Keratinocyte (primary cell): ENCODE data around the gene GNLY. TPM values are rescaled to one million over a fixed set of nuclear protein-coding genes. Genes with fewer than 3 reads are reported as not detected.
"Not testable (repeated sequence)": the region's sequence is repeated elsewhere in the genome, so short reads cannot be mapped to it uniquely, and the experiment has no call there.

Experiments
- DNase-seq: peaks from one replicate; pipeline ENCODE4 v3.0.0-alpha.2; 2011; ENCODE audit warnings: low read depth, missing footprints, low spot score
- FAIRE-seq: peaks from 2 replicates; lab custom pipeline; 2011; peaks lifted over from hg19 to GRCh38; lab: Jason Lieb, UNC
- H2AFZ ChIP-seq: 2 replicates; pipeline ENCODE4 v1.6.0; 2012; ENCODE audit warnings: low read length, control low read depth, inconsistent platforms; ENCODE audit not compliant: control insufficient read depth
- H3K27ac ChIP-seq: 2 replicates; pipeline ENCODE4 v1.5.1; 2011; ENCODE audit warnings: low read length; ENCODE audit not compliant: control insufficient read depth, insufficient read depth
- H3K27me3 ChIP-seq: 3 replicates; pipeline ENCODE4 v1.6.0; 2011; ENCODE audit warnings: low read length; ENCODE audit not compliant: control insufficient read depth, insufficient read depth; ENCODE audit errors: extremely low read depth
- H3K36me3 ChIP-seq, 2 experiments: 2 replicates in 1 of 2; 3 replicates in 1 of 2; pipeline ENCODE4 v1.5.1; 2011; ENCODE audit warnings: low read length in 2 of 2, mild to moderate bottlenecking in 1 of 2; ENCODE audit not compliant: control insufficient read depth in 2 of 2, insufficient read depth in 2 of 2; ENCODE audit errors: extremely low read depth in 1 of 2
- H3K4me1 ChIP-seq: 3 replicates; pipeline ENCODE4 v1.5.1; 2011; ENCODE audit warnings: low read length; ENCODE audit not compliant: control insufficient read depth, insufficient read depth; ENCODE audit errors: extremely low read depth
- H3K4me2 ChIP-seq: 3 replicates; pipeline ENCODE4 v1.6.0; 2011; ENCODE audit warnings: low read depth, low read length; ENCODE audit not compliant: control insufficient read depth, insufficient read depth; ENCODE audit errors: extremely low read depth
- H3K4me3 ChIP-seq, 3 experiments: fragments of 200-600 bp in 1 of 3; sonication (generic) in 1 of 3; 2 replicates in 2 of 3; 3 replicates in 1 of 3; pipeline ENCODE4 v1.5.1; 2011 to 2016; ENCODE audit warnings: low read length in 3 of 3, mild to moderate bottlenecking in 3 of 3, control low read depth in 2 of 3, inconsistent platforms in 1 of 3, low read depth in 1 of 3, mixed read lengths in 1 of 3, mixed run types in 1 of 3, moderate library complexity in 1 of 3; ENCODE audit not compliant: control insufficient read depth in 2 of 3, insufficient read depth in 2 of 3; ENCODE audit errors: extremely low read depth in 1 of 3
- H3K79me2 ChIP-seq: 2 replicates; pipeline ENCODE4 v1.6.0; 2012; ENCODE audit warnings: low read length; ENCODE audit not compliant: control insufficient read depth, insufficient read depth
- H3K9ac ChIP-seq: 3 replicates; pipeline ENCODE4 v1.6.0; 2011; ENCODE audit warnings: low read length; ENCODE audit not compliant: control insufficient read depth, insufficient read depth; ENCODE audit errors: extremely low read depth
- H3K9me1 ChIP-seq: 3 replicates; pipeline ENCODE4 v1.6.0; 2011; ENCODE audit warnings: low read length; ENCODE audit not compliant: control insufficient read depth, insufficient read depth; ENCODE audit errors: extremely low read depth
- H3K9me3 ChIP-seq: 2 replicates; pipeline ENCODE4 v1.5.1; 2012; ENCODE audit warnings: low read depth, low read length; ENCODE audit not compliant: control insufficient read depth
- H4K20me1 ChIP-seq: 3 replicates; pipeline ENCODE4 v1.6.0; 2011; ENCODE audit warnings: low read length; ENCODE audit not compliant: control insufficient read depth, insufficient read depth; ENCODE audit errors: extremely low read depth
- EZH2 ChIP-seq: IDR thresholded peaks from one replicate; pipeline ENCODE4 v1.6.1; 2012; ENCODE audit warnings: inconsistent platforms, mild to moderate bottlenecking, low read length, moderate library complexity
- dilution Hi-C: fragments of 300-500 bp; cut with MboI; formaldehyde crosslinking; loops from one replicate; pipeline ENCODE4 v1.7.0; 2020; ENCODE audit warnings: low sequenced_read_pairs; ENCODE audit not compliant: extremely low pct_ligation_motif_present
- polyA plus RNA-seq, 5 experiments: library from polyadenylated mRNA; depleted of rRNA in 3 of 5; stranded (reverse) in 3 of 5; stranded (forward) in 1 of 5; unstranded in 1 of 5; fragments of >200 nt; gene quantifications; 1 replicate in 1 of 5; 2 replicates in 3 of 5; 3 replicates in 1 of 5; pipeline versions ENCODE4 v1.2.1 to v1.2.3, GENCODE V29; 2011 to 2012; ENCODE audit warnings: missing spikeins in 2 of 5, low read depth in 1 of 5, low replicate concordance in 1 of 5
- TF ChIP-seq, protein P1 (sequence below), 3 experiments: IDR thresholded peaks in 1 of 3; conservative IDR thresholded peaks in 1 of 3; optimal IDR thresholded peaks in 1 of 3; 2 replicates in 2 of 3; 3 replicates in 1 of 3; pipeline versions ENCODE3 to v1.5.1; 2011; ENCODE audit warnings: low read length in 3 of 3, mild to moderate bottlenecking in 3 of 3, moderate library complexity in 2 of 3, control low read depth in 1 of 3, inconsistent platforms in 1 of 3; ENCODE audit not compliant: insufficient read depth in 2 of 3; ENCODE audit errors: extremely low read depth in 1 of 3

The GNLY gene
- polyA plus RNA-seq, 1 donor (not counting 4 experiments of a cell fraction or from before 2014, with no cell fraction given), result not detected

DNA sequence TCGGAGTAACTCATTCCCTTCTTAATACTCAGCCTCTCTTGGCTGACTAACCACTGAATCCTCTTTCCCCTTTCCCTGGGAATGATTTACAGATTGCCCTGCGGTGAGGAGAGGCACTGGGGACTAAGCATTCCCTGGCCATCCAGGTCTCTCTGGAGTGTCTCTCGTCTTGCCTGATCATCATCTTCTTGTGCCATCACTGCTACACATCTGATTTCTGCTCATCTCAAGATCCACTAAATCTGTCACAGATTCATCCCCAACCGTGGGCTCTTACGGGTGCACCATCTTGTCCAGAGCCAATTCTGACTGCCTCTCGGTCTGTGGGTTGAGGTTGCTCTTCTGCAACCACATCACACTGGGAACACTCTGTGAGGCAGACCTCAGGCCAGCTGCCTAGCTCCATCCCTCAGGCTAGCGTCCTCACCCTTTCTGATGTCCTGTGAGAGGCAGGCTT lies 38.2 kb upstream of the GNLY start:
- Histone ChIP-seq H3K79me2 (no peaks in the 10 kb centered on the region), H3K9ac (no peak overlapping the region), H3K9me1 (no peaks in the 10 kb centered on the region), H3K27me3 (no peaks in the 10 kb centered on the region), H3K36me3 (peaks cover 5 to 19% of the 10 kb centered on the region in 2 experiments), H2AFZ (no peak overlapping the region), H3K9me3 (no peaks in the 10 kb centered on the region), H3K27ac (no peak overlapping the region), H3K4me1 (no peaks in the 10 kb centered on the region), H3K4me3 (no peak overlapping the region), H4K20me1 (no peaks in the 10 kb centered on the region), H3K4me2 (no peak overlapping the region)
- dilution Hi-C loops, result no loop called here
- TF ChIP-seq EZH2, result no peak
- TF ChIP-seq, protein P1, sequence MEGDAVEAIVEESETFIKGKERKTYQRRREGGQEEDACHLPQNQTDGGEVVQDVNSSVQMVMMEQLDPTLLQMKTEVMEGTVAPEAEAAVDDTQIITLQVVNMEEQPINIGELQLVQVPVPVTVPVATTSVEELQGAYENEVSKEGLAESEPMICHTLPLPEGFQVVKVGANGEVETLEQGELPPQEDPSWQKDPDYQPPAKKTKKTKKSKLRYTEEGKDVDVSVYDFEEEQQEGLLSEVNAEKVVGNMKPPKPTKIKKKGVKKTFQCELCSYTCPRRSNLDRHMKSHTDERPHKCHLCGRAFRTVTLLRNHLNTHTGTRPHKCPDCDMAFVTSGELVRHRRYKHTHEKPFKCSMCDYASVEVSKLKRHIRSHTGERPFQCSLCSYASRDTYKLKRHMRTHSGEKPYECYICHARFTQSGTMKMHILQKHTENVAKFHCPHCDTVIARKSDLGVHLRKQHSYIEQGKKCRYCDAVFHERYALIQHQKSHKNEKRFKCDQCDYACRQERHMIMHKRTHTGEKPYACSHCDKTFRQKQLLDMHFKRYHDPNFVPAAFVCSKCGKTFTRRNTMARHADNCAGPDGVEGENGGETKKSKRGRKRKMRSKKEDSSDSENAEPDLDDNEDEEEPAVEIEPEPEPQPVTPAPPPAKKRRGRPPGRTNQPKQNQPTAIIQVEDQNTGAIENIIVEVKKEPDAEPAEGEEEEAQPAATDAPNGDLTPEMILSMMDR (optimal IDR thresholded peaks at IDR 0.05 in 1 of 3, IDR thresholded peaks at IDR 0.05 in 1 of 3, conservative IDR thresholded peaks at IDR 0.05 in 1 of 3; ENCODE audit: extremely low read depth in 1 of 3, insufficient read depth in 2 of 3, low read length in 3 of 3), result no peak
- FAIRE-seq (no peak), DNase-seq (no peak)

DNA sequence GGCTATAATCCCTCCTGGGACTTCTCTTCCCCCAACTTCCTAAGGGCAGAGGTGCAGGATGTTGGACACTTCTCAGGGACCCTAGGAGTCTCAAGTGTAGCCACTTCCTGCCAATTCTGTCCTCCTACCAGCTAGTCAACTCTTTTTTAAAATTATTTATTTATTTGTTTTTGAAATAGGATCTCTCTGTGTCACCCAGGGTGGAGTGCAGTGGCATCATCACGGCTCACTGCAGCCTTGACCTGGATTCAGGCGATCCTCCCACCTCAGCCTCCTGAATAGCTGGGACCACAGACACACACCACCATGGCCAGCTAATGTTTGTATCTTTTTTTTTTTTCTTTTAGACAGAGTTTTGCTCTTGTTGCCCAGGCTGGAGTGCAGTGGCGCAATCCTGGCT lies 37.7 kb upstream of the GNLY start:
- Histone ChIP-seq H3K4me3 (no peak overlapping the region), H3K27ac (no peak overlapping the region), H3K9me3 (no peaks in the 10 kb centered on the region), H3K9ac (no peak overlapping the region), H4K20me1 (no peaks in the 10 kb centered on the region), H3K4me1 (no peaks in the 10 kb centered on the region), H3K79me2 (no peaks in the 10 kb centered on the region), H3K9me1 (no peaks in the 10 kb centered on the region), H3K36me3 (peaks cover 5 to 16% of the 10 kb centered on the region in 2 experiments), H3K4me2 (no peak overlapping the region), H3K27me3 (no peaks in the 10 kb centered on the region), H2AFZ (no peak overlapping the region)
- no peak for DNase-seq
- FAIRE-seq, result no peak
- TF ChIP-seq, protein P1 (optimal IDR thresholded peaks at IDR 0.05 in 1 of 3, IDR thresholded peaks at IDR 0.05 in 1 of 3, conservative IDR thresholded peaks at IDR 0.05 in 1 of 3; ENCODE audit: extremely low read depth in 1 of 3, insufficient read depth in 2 of 3, low read length in 3 of 3), result no peak
- TF ChIP-seq EZH2, result no peak
- dilution Hi-C loops, result no loop called here

DNA sequence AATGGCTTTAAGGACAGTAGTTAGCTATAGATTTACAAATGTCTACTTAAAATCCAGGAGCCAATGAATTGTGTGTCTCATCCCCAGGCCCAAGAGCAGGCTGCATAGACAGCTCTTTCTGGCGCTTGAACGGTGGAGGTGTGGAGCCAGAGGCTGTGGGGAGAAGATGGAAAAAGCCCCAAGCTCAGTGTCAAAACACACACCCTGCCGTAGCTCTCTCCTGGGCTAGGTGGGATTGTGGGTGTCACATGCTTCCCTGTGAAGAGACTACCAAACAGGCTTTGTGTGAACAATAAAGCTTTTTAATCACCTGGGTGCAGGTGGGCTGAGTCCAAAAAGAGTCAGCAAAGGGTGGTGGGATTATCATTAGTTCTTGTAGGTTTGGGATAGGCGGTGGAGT lies 36.8 kb upstream of the GNLY start:
- H3K4me3 ChIP-seq, H2AFZ ChIP-seq, H4K20me1 ChIP-seq, H3K4me1 ChIP-seq, FAIRE-seq, H3K9me1 ChIP-seq, H3K4me2 ChIP-seq, dilution Hi-C loops, H3K79me2 ChIP-seq, H3K9ac ChIP-seq, H3K27me3 ChIP-seq, H3K9me3 ChIP-seq, DNase-seq, H3K27ac ChIP-seq: not testable (repeated sequence)
- H3K36me3 ChIP-seq, result peaks cover 5 to 13% of the 10 kb centered on the region in 2 experiments
